Measurements from ENCODE around the gene ETFBKMT.

The ETFBKMT gene, protein sequence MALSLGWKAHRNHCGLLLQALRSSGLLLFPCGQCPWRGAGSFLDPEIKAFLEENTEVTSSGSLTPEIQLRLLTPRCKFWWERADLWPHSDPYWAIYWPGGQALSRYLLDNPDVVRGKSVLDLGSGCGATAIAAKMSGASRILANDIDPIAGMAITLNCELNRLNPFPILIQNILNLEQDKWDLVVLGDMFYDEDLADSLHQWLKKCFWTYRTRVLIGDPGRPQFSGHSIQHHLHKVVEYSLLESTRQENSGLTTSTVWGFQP

DNA sequence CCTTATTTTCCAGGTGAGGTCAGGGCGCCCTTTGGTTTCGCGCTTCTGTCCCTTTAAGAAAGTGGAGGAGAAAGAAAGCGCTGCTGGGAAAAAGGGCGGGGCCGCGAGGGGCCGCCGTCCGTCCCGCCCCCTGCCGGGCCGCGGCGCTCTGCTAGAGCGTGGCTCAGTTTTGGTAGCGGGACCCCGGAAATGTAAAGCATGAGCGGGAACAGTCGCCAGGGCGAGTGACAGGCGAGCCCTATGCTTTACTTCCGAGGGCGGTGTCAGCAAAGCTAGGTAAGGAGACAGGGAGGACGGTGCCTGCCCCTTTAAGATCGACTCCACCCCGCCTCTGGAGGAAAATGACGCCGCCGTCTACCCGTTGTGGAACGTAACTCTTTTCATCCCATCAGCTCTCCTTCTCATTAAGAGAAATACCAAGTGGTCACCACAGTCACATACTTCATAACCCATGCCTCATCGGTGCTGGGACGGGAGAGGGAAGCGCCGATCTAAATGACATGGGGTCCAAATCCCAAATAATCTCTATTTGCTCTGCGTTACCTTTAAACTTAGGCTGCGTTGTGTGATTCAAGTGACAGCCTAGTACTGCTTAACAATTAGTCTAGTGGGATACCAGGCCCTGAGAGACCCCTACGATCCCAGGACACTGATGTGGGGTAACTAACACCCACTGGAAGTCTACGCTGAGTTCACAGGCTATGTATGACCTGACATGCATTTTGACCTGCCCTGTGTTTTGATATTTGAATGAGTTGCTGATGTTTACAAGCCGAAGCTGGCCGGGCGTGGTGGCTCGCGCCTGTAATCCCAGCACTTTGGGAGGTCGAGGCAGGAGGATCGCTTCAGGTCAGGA is at the start of gene ETFBKMT:
TSS of gene ETFBKMT (plus strand) at position 602 of the 856 bp plus-strand sequence. CDS start 2,266 bp downstream, outside the sequence.
- DNase-seq = peak; percentile 69

DNA sequence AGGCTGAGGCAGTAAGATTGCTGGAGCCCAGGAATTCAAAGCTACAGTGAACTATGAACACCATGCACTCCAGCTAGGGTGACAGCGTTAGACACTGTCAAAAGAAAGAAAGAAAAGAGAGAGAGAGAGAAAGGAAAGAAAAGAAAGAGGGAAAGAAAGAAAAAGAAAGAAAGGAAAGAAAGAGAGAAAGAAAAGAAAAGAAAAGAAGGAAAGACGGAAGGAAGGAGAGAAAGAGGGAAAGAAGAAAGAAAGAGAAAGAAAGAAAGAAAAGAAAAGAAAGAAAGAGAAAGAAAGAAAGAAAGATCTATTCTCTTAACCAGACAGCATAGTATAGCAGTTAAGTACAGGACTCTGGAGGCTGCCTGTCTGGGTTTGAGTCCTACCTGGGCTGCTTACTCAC is 46.7 kb upstream of the ETFBKMT start:
- no peak for DNase-seq

DNA sequence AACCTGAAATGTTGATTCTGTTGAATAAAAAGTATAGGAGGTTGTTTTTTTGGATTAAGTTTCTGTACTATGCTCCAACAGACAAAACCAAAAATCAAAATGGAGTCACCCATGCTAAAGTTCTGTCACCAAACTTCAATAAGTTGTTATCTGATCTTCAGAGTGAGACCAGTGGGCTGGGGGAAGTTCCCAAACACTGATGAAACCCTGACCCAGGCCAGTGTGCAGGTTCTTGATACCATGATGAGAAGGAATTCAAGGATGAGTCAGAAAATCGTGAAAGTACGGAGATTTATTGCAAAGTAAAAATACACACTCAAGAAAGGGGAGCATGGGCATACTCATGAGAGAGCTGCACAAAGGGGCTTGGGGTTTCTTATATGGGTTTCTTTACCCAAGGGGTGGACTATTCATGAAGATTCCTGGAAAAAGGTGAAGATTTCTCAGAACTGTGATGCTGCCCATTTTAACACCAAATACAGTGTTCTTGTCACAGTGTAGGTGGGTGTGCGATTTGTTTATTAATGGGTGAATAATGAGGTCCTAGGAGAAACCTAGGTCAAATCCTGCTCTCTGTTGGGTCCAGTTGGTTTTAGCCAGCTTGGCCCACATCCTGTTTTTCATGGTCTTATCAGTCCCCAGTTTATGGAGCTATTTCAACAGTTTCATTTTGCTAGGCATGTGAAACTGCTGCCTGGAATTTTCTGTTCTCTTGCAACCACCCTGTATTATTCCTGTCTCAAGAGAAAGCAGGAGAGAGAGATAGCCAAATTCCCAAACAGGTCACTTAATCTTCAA is 41.1 kb upstream of the ETFBKMT start:
- DNase-seq = no peak

DNA sequence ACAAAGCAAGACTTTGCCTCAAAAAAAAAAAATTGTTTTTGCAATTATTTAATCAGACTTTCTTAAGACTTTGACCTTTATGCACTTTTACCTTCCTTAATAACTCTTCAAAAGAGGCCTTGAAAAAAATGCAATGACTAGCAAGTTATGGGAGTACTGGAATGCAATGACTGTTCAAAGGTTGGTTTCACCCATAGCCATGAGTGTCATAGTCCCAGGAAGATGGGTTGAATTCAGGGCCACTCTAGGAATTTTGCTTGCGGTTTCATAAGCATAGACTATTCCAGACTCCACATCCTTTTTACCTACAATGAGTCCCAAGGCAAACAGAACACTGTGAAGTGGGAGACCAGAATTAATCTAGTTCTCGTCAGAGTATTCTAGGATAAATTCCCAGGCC is 39.2 kb upstream of the ETFBKMT start:
- no peak for DNase-seq

DNA sequence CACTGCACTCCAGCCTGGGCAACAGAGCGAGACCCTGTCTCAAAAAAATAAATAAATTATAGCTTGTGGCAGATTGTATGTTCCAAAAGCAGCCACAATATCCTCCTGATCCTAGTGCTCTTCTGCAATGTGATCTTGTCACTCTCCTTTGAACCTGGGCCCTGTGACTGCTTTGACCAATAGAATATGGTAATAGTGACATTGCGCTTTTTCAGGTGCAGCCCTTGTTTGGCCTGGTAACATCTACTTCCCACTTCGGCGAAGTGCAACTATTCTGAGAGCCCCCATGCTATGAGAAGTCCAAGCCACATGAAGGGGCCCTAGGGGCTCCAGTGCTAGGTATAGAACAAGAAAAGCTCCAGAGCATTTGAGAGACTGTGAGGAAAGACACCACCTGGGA is 37.5 kb upstream of the ETFBKMT start:
- no peak for DNase-seq

DNA sequence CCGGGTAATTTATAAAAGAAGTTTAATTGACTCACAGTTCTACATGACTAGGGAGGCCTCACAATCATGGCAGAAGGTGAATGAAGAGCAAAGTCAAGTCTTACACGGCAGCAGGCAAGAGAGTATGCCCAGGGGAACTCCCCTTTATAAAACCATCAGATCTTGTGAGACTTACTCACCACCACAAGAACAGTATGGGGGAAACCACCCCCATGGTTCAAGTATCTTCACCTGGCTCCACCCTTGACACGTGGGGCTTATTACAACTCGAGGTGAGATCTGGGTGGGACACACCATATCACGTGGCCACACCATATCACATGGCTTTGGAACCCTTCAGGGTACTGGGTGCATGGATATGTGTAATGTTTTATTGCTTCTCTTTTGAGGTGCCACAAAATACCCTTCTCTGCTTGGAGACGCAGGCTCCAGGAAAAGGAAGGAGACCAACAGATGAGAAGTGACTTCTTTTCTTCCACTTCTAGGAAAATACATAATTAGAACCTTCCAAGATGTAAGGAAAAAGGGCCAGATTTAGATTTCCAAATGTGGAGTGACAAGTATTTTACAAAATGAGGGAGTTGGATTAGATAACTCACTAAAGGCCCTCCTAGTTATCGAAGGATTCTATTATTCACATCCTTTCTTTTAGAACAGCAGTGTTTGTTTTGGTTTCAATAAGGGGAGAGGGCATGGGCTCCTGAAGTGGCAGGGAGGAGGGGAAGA is 33.1 kb upstream of the ETFBKMT start:
- no peak for DNase-seq

DNA sequence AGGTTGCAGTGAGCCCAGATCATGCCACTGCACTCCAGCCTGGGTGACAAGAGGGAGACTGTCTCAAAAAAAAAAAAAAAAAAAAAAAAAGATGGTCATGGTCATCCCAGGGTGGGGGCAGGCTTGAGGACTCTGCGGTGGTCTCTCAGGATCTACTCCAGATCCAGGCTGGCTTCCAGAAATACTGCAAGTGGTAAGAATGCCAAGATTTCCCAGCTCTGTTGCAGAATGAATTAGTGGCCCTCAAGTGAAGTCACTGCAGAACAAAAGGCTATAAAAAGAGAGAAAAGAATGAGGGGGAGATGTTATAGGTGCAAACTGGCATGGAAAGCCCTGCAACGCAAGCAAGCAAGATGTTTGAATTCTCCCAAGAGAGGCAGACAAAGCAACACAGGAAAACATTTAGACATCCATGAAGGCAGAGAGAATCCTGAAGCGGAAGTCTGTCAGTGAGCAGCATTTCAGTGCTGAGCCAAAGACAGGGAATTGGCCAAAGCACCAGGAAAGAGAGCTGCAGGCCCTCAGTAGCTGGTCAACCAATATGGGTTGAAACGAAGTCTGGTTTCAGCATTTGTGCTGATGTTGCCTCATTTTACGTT is 31.9 kb upstream of the ETFBKMT start:
- DNase-seq = no peak

DNA sequence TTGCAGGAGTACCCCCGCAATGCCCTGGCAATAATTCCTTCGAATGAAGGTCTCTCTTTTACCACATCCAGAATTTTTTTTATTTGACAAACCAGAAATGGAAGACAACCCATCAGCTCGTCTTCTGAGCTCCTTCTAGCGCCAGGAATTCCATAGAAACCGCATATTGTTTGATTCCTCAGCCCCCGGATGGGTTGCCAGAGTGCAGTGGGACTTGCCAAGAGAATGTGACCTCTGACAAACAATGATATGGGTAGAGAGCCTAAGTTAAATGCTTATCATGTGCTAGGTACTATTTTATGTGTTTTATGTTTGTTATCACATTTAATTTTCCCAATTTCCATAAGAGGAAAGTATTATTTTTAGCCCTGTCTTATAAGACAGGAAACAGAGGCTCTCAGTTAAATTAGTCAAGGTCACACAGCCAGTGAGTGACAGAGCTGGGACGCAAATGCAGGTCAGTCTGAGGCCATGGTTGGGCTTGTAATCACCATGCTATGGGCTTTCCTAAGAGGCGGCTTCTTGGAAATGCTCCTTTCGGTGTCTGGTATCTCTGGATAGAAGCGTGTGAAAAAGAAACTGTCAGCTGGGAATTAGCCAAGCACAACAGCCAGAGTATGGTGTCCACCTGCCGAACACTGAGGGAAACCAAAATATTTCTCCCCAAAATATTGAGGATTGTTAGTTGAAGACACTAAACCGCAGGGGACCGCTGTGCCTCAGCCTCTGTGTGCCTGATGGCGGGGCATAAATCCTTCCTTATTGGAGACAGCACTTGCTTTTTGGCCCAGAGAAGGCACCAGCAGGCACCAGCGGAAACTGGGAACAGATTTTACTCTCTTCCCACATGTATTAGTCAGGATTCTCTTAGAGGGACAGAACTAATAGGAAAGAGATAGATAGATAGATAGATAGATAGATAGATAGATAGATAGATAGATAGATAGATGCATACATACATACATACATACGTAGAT is 29.4 kb upstream of the ETFBKMT start:
- DNase-seq = no peak

DNA sequence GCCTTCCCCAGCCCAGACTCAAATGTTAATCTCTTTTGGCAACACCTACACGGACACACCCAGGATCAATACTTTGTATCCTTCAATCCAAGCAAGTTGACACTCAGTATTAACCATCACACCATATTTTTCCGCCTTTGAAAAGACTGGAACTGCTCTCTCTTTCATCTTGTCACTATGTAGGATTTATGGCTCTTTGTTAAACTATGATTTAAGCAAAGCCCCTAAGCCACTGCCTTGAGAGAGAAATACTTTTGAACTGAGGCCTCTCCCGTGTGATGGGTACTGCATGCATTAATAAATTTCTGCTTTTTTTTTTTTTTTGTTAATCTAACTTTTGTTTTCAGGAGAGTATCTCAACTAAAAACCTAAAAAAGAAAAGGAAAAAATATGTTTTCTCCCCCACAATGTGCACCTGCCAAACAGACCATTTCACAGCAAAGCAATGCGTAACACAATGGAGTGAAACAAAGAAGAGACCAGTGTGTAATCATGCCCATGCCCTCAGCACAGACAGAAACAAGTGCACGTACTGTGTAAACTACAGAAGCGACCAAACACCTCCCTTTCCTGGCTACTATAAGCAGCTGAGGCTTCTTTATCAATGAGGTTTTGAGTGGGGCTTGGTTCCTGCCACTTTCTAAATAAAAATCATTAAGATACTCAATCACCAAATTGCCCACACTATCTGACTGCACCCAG is 28.3 kb upstream of the ETFBKMT start:
- no peak for DNase-seq

DNA sequence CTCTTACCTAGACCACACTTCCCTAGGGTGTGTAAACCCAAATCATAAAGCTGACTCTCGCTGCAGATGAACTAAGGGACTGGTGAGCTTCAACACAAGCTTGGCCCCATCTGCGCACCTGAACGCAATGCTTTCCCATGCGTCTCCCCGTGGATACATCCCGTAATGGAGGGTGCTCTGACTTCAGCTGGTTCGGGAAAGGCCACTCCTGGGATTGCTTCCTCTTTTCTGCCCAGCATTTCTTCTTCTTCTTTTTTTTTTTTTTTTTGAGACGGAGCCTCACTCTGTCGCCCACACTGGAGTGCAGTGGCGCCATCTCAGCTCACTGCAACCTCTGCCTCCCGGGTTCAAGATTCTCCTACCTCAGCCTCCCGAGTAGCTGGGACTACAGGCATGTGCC is 27.7 kb upstream of the ETFBKMT start:
- DNase-seq = no peak

DNA sequence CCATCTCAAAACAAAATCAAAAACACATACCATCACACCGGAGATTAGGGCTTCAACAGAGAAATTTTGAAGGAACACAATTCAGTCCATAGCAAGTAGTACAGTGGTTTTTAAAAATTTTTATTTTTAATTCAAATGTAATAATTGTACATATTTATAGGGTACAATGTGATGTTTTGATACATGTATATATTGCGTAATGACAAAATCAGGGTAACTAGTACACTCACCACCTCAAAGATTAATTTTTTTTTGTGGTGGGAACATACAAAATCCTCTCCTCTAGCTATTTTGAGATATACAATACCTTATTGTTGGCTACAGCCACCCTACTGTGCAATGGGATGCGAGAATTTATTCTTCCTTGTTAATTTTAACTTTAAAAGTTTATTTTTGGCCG is 26.0 kb upstream of the ETFBKMT start:
- DNase-seq = no peak

DNA sequence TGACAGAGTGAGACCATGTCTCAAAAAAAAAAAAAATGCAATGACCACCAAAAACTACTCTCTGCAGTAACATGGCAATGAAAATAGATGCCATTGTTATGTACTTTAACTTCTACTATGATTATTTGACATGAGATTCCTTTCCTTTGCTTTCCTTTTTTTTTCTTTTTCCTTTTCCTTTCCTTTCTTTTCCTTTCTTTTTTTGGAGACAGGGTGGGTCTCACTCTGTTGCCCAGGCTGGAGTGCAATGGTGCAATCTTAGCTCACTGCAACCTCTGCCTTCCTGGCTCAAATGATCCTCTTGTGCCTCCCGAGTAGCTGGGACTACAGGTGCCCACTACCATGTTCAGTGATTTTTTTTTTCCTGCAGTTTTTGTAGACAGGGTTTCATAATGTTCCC is 24.9 kb upstream of the ETFBKMT start:
- DNase-seq = no peak

DNA sequence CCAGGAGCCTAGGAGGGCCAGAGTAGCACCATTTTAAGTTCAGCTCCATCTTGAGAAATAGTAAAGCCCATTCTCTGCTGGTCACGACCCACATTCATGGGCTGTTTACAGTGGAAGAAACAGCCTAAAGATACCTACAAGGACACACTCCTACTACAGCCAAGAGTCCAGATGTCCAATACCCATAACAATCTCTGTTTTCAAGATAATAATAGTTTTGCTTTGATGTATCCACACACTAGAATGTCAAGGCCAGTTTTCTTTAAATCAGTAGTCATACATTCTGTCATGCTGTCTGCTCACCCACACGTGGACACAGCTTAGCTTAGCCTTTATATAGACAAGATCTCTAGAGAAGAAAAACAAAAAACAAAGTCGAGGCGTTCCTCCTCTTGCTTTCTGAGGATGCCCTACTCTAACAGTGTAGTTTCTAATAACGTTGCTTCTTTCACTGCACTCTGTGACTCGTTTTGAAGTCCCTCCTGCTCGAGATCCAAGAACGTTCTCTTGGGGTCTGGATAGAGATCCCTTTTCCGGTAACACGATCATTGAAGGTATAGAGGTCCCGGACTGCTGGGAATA is 17.9 kb upstream of the ETFBKMT start:
- no peak for DNase-seq

DNA sequence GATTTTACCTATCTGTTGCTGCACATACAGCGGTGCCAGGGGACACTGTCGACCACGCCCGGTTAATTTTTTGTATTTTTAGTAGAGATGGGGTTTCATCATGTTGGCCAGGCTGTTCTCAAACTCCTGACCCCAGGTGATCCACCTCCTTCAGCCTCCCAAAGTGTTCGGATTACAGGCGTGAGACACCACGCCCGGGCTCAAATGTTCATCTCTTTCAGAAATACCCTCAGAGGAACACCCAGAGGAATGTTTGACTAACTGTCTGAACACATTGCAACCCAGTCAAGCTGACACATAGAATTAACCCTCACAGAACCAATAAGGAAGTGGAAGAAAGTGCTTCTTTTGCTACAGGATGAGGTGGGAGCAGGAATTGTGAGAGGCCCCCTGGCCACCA is 15.0 kb upstream of the ETFBKMT start:
- no peak for DNase-seq

DNA sequence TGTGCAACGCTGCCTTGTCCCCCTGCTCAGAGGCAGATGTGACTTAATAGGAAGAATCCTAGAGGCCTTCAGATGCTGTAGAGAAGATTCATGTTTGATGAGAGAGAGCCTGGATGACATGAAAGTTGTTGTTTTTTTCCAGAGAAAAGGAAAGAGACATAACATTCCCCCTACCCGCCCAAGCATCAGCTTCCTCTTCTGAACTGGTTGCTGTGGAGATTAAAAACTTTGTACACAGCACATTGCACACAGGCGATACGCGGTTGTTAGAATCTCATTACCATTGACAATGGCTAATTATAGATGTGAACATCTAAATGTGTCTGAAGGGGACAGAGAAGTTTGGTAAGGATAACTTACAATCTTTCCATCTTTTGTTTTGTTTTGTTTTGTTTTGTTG is 13.6 kb upstream of the ETFBKMT start:
- DNase-seq = no peak

DNA sequence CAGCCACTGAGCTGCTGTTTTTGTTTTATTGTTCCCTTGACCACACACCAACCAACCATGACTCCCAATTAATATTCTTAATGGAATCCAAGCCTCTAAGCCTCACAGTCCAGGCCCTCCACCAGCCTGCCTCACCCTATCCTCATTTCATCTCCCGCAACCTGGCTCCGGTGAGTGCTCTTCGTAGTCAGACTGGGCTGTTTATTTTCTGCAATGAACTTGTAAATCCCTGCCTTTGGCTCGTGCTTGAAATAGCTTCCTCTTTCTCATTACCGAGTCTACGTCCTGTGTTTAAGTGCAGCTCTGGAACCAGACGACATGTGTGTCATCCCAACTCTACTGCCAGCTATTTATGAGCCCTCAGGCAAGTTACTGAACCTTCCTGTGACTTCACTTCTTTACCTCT is 12.4 kb upstream of the ETFBKMT start:
- no peak for DNase-seq

DNA sequence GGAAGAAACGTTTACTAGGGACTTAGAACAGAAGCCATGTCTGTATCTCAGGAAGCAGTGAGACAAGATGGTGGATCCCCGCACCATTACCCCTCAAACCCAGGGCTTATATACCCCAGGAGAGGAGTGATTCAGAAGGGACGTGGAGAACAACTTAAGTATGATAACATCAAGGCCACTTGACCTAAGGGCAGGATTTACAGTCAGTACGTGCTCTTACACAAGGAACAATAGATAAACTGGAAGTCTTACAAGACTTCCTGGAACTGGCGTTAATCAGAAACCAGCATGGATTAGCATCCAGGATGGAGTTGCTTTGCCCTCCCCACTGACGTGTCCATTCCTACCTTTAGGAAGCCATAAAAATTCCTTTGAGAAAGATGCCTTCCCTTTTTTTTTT is 8.6 kb upstream of the ETFBKMT start:
- DNase-seq = no peak

DNA sequence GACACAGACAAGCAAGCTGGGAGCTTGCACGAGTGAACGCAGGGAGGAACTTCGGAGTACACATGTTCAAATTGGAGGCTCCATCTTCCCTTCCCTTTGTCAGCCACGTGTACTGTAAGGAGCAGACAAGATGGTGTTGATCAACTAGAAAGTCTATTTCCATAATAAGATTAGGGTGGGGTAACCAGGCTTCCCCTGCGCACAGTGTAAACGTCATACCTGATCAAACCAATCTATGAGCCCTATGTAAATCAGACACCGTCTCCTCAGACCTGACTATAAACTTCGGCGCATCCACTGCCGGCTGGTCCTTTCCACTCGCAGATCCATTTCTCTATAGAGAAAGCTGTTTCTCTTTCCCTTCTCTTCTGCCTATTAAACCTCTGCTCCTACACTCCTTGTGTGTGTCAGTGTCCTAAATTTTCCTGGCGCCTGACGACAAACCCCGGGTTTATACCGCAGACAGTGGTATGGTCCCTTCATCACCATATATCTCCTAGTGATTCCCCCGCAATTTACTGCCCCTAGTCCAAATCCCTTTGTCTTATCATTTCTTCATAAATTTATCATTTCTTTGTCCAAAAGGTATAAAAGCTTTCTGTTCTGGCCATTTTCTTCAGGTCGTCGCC is 7.5 kb upstream of the ETFBKMT start:
- peak; percentile 74 for DNase-seq

DNA sequence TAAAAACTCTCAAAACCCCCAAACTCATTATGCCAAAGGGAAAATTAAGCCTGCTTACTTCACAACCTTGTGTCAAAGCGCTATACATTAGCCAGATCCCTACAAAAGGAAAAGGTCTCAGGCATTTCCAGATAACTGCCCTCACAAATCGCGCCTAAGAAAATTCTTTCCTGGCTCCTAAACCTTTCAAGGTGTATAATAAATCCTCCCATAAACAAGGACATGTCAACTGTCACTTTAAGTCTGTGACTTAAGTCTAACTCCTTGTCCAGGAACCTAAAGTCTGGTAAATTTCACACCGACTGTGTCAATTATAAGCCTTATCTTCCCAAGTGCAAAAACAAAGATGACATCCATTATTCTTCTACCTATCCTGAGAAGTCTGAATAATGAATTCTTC is 4.3 kb upstream of the ETFBKMT start:
- DNase-seq = no peak

DNA sequence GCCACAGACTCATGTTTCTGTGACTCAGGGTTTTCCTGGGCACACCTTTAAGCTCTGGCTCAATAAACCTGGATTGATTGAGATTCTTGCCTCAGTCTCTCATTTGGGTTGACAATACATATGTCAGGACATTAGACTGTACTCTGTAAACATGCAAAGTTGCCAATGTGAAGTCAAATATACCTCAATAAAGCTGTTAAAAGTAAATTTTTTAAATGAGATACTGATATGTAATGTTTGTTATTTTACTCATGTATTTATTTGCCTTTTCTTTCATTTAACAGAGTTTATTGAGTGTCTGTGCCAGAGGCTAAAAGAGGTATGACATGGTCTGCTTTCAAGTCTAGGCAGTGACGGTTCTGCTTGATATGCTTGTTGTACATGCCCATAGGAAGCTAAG is 3.7 kb upstream of the ETFBKMT start:
- no peak for DNase-seq

Data from NCI-H510A (cell line).